HEK293T (cell line): ENCODE data around the gene NT5C2.

ENCODE experiments used
- BHLHE40 ChIP-seq: fragments of 450-650 bp; IDR thresholded peaks from 2 replicates; pipeline ENCODE4 v1.6.1; 2016; ENCODE audit warnings: mild to moderate bottlenecking, moderate library complexity, borderline replicate concordance
- FOXM1 ChIP-seq: fragments of 450-650 bp; IDR thresholded peaks from 2 replicates; pipeline ENCODE4 v1.6.1; 2017; ENCODE audit warnings: mild to moderate bottlenecking, borderline replicate concordance
- PKNOX1 ChIP-seq: fragments of 450-650 bp; IDR thresholded peaks from 2 replicates; pipeline ENCODE4 v1.6.1; 2016

GRCh38 chr10:103072891-103073290 is 120.2 kb downstream of the NT5C2 start:
- TF ChIP-seq FOXM1 = no peak
- no peak for TF ChIP-seq BHLHE40
- no peak for TF ChIP-seq PKNOX1
